Measurements from ENCODE around the gene TGFBR3.

GRCh38 chr1:91791691-91792488 is 94.1 kb downstream of the TGFBR3 start:
- TF ChIP-seq POLR2A (IDR thresholded peaks at IDR 0.05) = no peak
- no peak for TF ChIP-seq CTCF (IDR thresholded peaks at IDR 0.05)
- TF ChIP-seq EP300 (IDR thresholded peaks at IDR 0.05; ENCODE audit: low read depth) = no peak
